Measurements from ENCODE around the gene LRPPRC. TPM values are rescaled to one million over a fixed set of nuclear protein-coding genes. Genes with fewer than 3 reads are reported as not detected.

The LRPPRC gene
- total and polyA plus RNA-seq, 2 donors (not counting 1 experiment from before 2014, with no cell fraction given): 54.6 to 70.4 TPM

GRCh38 chr2:43874776-43875451 is 120.9 kb downstream of the LRPPRC start:
- Histone ChIP-seq H3K27me3 (ENCODE audit: control insufficient read depth, insufficient read depth, low read length) (peaks cover 9% of the 10 kb centered on the region), H3K4me2 (ENCODE audit: extremely low read depth, insufficient read depth, low read length) (no peak overlapping the region), H3K27ac (ENCODE audit: insufficient read depth, low read length) (no peak overlapping the region), H3K9me3 (ENCODE audit: control insufficient read depth, insufficient read depth, low read depth, low read length) (no peaks in the 10 kb centered on the region), H2AFZ (ENCODE audit: low read length) (no peak overlapping the region), H3K36me3 (ENCODE audit: control insufficient read depth, insufficient read depth, low read length) (no peaks in the 10 kb centered on the region), H3K9ac (ENCODE audit: insufficient read depth, low read length) (no peak overlapping the region), H4K20me1 (ENCODE audit: control insufficient read depth, extremely low read depth, insufficient read depth, low read length) (no peaks in the 10 kb centered on the region), H3K79me2 (ENCODE audit: control insufficient read depth, insufficient read depth, low read length) (no peaks in the 10 kb centered on the region), H3K4me1 (ENCODE audit: control insufficient read depth, extremely low read depth, insufficient read depth, low read length) (no peaks in the 10 kb centered on the region), H3K4me3 (replicated peaks in 1 of 4; ENCODE audit: control extremely low read depth in 1 of 4, insufficient read depth in 1 of 4, low read depth in 3 of 4, low read length in 4 of 4) (no peak overlapping the region)
- DNase-seq (ENCODE audit: low read depth in 2 of 2): no peak
- TF ChIP-seq EZH2 (IDR thresholded peaks at IDR 0.05; ENCODE audit: low read length, missing control alignments) (no peak), CTCF (conservative IDR thresholded peaks at IDR 0.05 in 1 of 2, IDR thresholded peaks at IDR 0.05 in 1 of 2; ENCODE audit: low read depth in 1 of 2, low read length in 2 of 2) (no peak)

GRCh38 chr2:43872151-43872550 is 123.6 kb downstream of the LRPPRC start:
- no peak overlapping the region for H2AFZ ChIP-seq (ENCODE audit: low read length)
- no peak for DNase-seq (ENCODE audit: low read depth in 2 of 2)
- no peak for TF ChIP-seq CTCF (conservative IDR thresholded peaks at IDR 0.05 in 1 of 2, IDR thresholded peaks at IDR 0.05 in 1 of 2; ENCODE audit: low read depth in 1 of 2, low read length in 2 of 2)
- no peak for TF ChIP-seq EZH2 (IDR thresholded peaks at IDR 0.05; ENCODE audit: low read length, missing control alignments)
- no peak overlapping the region for H3K27ac ChIP-seq (ENCODE audit: insufficient read depth, low read length)
- H3K9me3 ChIP-seq (ENCODE audit: control insufficient read depth, insufficient read depth, low read depth, low read length): no peaks in the 10 kb centered on the region
- no peaks in the 10 kb centered on the region for H3K36me3 ChIP-seq (ENCODE audit: control insufficient read depth, insufficient read depth, low read length)
- H3K4me3 ChIP-seq (replicated peaks in 1 of 4; ENCODE audit: control extremely low read depth in 1 of 4, insufficient read depth in 1 of 4, low read depth in 3 of 4, low read length in 4 of 4): no peak overlapping the region
- no peak overlapping the region for H3K9ac ChIP-seq (ENCODE audit: insufficient read depth, low read length)
- H3K4me2 ChIP-seq (ENCODE audit: extremely low read depth, insufficient read depth, low read length): no peak overlapping the region
- no peaks in the 10 kb centered on the region for H4K20me1 ChIP-seq (ENCODE audit: control insufficient read depth, extremely low read depth, insufficient read depth, low read length)
- no peaks in the 10 kb centered on the region for H3K4me1 ChIP-seq (ENCODE audit: control insufficient read depth, extremely low read depth, insufficient read depth, low read length)
- no peaks in the 10 kb centered on the region for H3K79me2 ChIP-seq (ENCODE audit: control insufficient read depth, insufficient read depth, low read length)
- peaks cover 9% of the 10 kb centered on the region for H3K27me3 ChIP-seq (ENCODE audit: control insufficient read depth, insufficient read depth, low read length)

GRCh38 chr2:43855292-43855691 is 140.5 kb downstream of the LRPPRC start:
- no peaks in the 10 kb centered on the region for H3K9me3 ChIP-seq (ENCODE audit: control insufficient read depth, insufficient read depth, low read depth, low read length)
- peaks cover 12% of the 10 kb centered on the region for H3K27me3 ChIP-seq (ENCODE audit: control insufficient read depth, insufficient read depth, low read length)
- H3K4me2 ChIP-seq (ENCODE audit: extremely low read depth, insufficient read depth, low read length): no peak overlapping the region
- no peaks in the 10 kb centered on the region for H3K36me3 ChIP-seq (ENCODE audit: control insufficient read depth, insufficient read depth, low read length)
- H3K27ac ChIP-seq (ENCODE audit: insufficient read depth, low read length): no peak overlapping the region
- TF ChIP-seq CTCF (conservative IDR thresholded peaks at IDR 0.05 in 1 of 2, IDR thresholded peaks at IDR 0.05 in 1 of 2; ENCODE audit: low read depth in 1 of 2, low read length in 2 of 2) (no peak), EZH2 (IDR thresholded peaks at IDR 0.05; ENCODE audit: low read length, missing control alignments) (no peak)
- no peak overlapping the region for H3K9ac ChIP-seq (ENCODE audit: insufficient read depth, low read length)
- DNase-seq (ENCODE audit: low read depth in 2 of 2): no peak
- no peak overlapping the region for H3K4me3 ChIP-seq (replicated peaks in 1 of 4; ENCODE audit: control extremely low read depth in 1 of 4, insufficient read depth in 1 of 4, low read depth in 3 of 4, low read length in 4 of 4)
- H3K4me1 ChIP-seq (ENCODE audit: control insufficient read depth, extremely low read depth, insufficient read depth, low read length): no peaks in the 10 kb centered on the region
- no peaks in the 10 kb centered on the region for H3K79me2 ChIP-seq (ENCODE audit: control insufficient read depth, insufficient read depth, low read length)
- H4K20me1 ChIP-seq (ENCODE audit: control insufficient read depth, extremely low read depth, insufficient read depth, low read length): peaks cover 2% of the 10 kb centered on the region
- no peak overlapping the region for H2AFZ ChIP-seq (ENCODE audit: low read length)
